ENCODE data around the gene PEA15.

PEA15 gene

DNA sequence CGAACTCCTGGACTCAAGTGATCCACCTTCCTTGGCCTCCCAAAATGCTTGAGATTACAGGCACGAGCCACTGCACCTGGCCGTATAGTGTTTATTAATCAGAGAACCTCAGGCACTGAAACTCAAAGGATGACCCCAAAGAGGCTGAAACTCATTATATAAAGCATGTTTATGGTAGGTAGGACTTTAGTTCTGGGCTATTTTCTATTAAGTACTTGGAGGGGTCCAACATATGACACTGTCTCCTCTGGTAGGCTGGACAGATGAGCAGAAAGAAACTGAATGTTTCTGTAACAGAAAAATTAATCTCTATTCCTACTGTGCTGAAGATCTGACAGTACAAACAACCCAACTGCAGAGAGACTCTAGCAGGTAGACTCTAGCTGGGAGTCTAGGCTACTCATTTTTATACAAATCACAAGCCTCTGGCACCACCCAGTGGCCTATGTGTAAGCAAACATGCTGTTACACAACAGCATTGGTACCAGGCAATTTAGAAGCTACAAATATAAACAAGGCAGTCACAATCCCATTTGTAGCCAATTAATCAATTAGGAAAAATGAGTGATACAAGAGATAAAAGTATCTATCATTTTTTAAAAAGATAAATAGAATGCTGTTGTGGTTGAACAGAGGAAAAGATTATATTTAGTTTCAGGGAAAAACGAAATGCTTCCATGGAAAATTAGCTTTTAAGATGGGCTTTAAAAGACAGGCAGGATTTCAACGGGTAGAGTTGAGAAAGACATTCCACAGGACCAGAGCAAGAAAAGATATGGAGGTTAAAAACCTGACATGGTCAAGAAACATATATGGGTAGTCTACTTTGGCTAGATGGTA, 46.7 kb downstream of the PEA15 start:
- TF ChIP-seq, protein P1, sequence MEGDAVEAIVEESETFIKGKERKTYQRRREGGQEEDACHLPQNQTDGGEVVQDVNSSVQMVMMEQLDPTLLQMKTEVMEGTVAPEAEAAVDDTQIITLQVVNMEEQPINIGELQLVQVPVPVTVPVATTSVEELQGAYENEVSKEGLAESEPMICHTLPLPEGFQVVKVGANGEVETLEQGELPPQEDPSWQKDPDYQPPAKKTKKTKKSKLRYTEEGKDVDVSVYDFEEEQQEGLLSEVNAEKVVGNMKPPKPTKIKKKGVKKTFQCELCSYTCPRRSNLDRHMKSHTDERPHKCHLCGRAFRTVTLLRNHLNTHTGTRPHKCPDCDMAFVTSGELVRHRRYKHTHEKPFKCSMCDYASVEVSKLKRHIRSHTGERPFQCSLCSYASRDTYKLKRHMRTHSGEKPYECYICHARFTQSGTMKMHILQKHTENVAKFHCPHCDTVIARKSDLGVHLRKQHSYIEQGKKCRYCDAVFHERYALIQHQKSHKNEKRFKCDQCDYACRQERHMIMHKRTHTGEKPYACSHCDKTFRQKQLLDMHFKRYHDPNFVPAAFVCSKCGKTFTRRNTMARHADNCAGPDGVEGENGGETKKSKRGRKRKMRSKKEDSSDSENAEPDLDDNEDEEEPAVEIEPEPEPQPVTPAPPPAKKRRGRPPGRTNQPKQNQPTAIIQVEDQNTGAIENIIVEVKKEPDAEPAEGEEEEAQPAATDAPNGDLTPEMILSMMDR (IDR thresholded peaks at IDR 0.05; ENCODE audit: insufficient read depth, missing control alignments) = peak; percentile 99
- peak; percentile 59 for DNase-seq (ENCODE audit: insufficient read length, low spot score)
- peak; percentile 94 for FAIRE-seq

- FAIRE-seq (no peak), DNase-seq (ENCODE audit: insufficient read length, low spot score) (no peak)
Measured at GRCh38 chr1:160255781-160256300, 50.7 kb downstream of the PEA15 start.

DNA sequence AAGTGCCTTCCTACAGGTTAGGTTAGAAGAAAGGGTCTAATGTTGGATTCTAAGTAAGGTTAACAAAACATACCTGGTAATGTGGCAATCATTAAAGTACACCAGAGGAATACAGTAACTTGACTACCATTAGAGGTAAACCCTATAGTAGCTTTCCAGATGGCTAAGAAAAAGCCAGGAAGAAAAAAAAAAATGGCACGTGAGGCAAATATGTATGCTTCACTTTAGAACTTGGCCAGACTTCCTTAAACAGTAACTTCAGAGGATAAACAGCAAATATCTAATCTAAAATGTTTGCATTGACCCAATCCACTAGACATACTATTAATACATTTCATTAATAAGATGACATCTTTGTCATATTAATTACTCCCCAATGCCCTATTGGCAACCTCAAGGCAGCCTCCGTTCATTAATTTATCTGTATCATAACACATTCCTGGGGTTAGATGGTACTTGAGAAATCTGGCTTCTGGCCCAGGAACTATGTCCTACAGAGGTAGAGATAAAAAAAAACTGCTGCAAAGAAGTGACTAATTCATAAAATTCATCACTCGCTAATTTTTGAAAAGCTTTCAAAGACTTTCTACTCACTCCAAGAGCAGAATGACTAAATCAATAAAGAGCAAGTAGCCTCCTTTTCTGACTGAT, 51.3 kb downstream of the PEA15 start:
- no peak for DNase-seq (ENCODE audit: insufficient read length, low spot score)
- TF ChIP-seq, protein P1 (IDR thresholded peaks at IDR 0.05; ENCODE audit: insufficient read depth, missing control alignments) = no peak
- peak; percentile 41 for FAIRE-seq

More at GRCh38 chr1:160255781-160256300, 50.7 kb downstream of the PEA15 start:
- TF ChIP-seq, protein P1 (IDR thresholded peaks at IDR 0.05; ENCODE audit: insufficient read depth, missing control alignments) = no peak

DNA sequence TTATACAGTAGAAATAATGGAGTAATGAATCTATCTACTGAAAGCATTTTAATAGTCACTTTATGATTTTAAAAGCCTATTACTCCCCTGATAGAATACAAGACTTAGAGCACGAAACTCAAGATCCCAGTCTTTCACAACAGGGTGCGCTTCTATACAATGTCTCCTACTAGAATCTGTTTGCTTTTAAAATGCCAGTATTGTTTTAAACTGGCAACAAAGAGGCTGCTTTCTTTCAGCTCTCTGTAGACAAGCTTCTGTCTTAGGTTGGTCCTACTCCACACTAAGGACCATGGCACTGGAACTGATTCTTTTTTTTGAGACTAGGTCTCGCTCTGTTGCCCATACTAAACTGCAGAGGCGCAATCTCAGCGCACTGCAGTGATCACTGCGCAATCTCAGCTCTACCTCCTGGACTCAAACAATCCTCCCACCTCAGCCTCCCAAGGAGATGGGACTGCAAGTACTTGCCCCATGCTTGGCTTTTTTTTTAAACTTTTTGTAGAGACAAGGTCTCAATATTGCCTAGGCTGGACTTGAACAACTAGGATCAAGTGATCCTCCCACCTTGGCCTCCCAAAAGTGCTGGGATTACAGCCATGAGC, 52.3 kb downstream of the PEA15 start:
- no peak for FAIRE-seq
- TF ChIP-seq, protein P1 (IDR thresholded peaks at IDR 0.05; ENCODE audit: insufficient read depth, missing control alignments) = no peak
- DNase-seq (ENCODE audit: insufficient read length, low spot score) = no peak

GRCh38 chr1:160258177-160258798, 53.1 kb downstream of the PEA15 start:
- DNase-seq (ENCODE audit: insufficient read length, low spot score) (no peak), FAIRE-seq (no peak)
- TF ChIP-seq, protein P1 (IDR thresholded peaks at IDR 0.05; ENCODE audit: insufficient read depth, missing control alignments) = no peak

DNA sequence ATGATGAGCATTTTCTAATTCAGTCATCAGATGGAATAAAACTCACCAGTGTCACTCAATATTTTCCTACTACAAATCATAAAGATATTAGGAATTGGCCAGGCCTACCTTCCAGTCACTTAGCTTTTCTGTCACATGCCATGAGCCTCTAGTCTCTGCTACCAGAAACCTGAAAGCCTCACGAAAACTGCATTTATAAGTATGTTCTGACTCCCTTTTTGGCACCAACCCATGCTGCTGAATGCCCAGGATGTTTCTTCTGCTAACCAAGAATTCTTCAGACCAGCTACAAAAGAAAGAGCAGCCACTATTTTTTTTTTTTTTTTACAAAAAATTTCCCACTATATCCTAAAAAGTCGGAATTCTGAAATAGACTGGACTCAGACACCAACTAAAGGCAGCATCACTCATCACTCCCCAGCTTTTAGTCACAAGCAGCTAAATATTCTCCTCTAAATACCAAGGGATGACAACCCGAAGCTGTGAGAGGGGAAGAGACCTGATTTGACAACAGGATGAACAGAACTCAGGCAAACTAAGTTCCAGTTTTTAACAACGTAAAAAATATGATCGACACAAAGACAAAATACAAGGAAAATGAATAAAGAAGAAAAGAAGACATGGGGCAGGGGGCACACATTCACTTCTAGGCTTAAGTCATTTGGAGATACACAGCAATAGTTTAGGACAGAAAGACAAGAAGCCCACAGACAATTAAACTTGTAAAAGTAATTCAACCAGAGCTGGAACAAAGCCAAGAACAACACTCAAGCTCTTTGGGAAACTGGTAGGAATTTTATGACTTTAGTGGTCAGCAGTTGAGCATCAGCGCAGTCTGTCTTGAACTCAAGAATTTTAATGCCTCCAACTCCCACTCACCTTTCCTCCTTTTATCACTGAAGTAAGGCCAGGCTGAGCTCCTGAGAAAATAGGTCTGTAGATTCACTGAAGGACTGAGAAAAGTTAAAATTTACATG, 55.5 kb downstream of the PEA15 start:
- no peak for DNase-seq (ENCODE audit: insufficient read length, low spot score)
- no peak for FAIRE-seq
- TF ChIP-seq, protein P1 (IDR thresholded peaks at IDR 0.05; ENCODE audit: insufficient read depth, missing control alignments) = no peak
